HG03354 (cell line): ENCODE measurements around the gene RPL21.
A peak's percentile ranks its signal among the peaks of the same experiment; 100 is the strongest.
"Not testable (repeated sequence)": the region's sequence is repeated elsewhere in the genome, so short reads cannot be mapped to it uniquely, and the experiment has no call there.

Source experiments
- ATAC-seq: cut with Tn5 transposase; IDR thresholded peaks from one replicate; pipeline ENCODE4 v1.9.1; 2021; ENCODE audit warnings: mild to moderate bottlenecking; ENCODE audit not compliant: unreplicated experiment, poor library complexity, severe bottlenecking

The RPL21 gene

DNA sequence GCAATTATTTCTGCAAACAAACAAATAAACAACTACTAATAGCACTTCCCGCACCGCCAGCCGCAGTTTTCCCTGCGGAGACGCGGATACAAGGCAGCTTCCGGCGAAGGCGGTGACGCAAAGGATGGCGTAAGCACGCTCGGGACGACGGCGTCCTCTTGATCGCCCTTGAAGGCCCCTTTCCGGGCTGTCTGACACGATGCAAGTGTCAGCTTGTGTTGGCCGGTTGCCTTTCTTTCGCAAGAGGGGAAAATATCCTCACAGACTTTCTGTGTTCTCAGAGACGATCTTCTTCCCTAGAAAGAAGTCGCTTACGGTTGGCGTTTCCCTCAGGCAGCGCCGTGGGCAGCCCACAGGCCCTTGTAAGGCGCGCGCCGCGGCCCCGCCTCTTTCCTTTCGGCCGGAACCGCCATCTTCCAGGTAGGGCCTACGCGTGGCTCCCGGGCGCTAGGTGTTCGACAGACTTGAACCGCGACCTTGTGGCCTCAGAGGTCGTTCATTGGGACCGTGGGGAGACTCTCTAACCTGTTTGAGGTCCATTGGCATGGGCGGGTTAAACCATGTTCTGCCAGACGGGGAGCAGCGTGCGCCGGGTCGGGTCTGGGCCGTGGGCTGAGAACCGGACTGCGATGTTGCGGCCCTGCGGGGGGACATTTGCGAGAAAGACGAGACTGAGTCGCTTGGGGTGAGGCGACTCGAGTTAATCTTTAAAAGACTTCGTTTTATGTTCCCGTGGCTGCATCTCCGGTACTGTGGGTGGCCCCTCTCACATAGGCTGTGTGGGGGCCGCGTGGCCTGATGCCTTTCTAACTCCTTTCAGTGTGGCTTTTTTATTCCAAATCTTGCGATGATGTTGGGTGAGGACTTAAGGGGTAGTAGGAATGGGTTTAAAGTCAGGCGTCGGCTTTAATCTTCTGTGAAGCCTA is at the start of gene RPL21:
Gene RPL21 (plus strand): TSS at position 393 of the 926 bp plus-strand sequence. CDS start 2,219 bp downstream, outside the sequence.
- ATAC-seq, result peak; percentile 94

DNA sequence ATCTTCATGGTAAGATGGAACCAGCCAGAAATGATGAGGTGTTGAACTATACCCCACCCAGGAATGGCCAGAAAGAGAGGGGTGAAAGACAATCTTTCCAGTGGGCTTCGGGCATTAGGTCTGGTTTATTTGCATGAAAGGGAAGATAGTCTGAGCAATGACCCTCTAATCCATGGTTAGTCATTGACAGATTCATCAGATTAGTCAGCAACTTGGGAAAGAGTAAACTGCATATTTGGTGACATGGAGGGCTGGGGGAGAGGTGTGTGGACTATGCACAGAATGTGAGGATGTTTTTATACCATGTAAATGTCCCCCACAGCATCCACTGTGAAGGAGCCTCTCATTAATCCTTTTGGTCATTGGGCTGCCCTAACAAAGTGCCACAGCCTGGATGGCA is 49.7 kb upstream of the RPL21 start:
- ATAC-seq, result no peak

DNA sequence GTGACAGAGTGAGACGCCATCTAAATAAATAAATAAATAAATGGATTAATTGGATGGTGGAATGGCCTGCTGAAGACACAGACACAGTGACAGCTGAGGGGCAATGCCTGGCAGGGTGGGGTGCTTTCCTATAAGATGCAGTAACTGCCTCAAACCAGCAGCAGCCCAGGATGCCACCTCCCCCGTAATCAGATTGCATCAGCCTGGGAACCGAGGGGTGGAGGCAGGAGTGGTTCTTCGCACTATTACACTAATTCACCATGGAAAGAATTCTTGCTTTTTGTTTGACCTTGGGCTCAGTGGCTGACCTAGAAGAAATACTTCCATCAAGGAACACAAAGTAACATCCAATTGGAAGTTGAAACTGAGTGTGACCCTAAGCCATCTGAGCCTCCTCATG is 48.2 kb upstream of the RPL21 start:
- ATAC-seq, result no peak

DNA sequence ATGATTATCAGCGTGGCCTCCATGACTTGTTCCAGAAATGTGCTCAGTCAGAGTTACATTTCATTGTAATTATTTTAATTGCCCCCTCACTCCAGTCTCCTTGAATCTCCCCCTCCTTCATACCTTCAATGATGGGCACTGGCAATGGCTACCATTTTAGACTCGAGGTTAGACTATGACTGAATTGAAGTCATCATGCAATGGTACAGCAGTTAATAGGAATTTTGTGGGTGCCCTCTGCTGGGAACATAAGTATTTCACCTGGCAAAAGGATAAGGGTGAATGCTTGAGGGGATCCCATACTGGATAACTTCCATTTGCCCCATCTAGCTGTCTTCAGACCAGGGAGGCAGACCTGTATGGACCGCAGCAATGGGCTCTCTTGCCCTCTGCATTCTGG is 47.5 kb upstream of the RPL21 start:
- no peak for ATAC-seq

DNA sequence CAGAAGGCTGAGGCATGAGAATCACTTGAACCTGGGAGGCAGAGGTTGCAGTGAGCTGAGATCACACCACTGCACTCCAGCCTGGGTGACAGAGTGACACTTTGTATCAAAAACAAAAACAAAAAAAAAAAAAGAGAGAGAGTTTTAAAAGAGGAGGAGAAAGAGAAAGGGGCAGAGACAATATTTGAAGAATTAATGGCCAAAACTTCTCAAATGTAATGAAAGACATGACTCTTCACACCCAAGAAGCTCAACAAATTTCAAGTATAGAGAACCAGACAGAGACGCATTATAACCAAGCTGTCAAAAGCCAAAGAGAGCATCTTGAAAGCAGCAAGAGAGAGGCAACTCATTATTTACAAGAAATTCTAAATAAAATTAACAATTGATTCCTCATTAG is 42.8 kb upstream of the RPL21 start:
- no peak for ATAC-seq

DNA sequence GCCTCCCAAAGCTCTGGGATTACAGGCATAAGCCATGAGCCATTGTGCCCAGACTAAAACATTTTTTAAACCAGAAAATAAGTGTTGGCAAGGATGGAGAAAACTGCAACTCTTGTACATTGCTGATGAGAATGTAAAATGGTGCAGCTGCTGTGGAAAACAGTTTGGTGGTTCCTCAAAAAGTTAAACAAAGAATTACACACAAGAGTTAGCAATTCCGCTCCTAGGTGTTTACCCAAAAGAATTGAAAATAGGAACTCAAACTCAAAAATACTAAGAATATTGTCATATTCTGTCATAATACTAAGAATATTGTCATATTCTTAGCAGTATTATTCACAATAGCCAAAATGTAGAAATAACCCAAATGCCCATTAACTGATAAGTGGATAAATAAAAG is 40.1 kb upstream of the RPL21 start:
- ATAC-seq, result no peak

DNA sequence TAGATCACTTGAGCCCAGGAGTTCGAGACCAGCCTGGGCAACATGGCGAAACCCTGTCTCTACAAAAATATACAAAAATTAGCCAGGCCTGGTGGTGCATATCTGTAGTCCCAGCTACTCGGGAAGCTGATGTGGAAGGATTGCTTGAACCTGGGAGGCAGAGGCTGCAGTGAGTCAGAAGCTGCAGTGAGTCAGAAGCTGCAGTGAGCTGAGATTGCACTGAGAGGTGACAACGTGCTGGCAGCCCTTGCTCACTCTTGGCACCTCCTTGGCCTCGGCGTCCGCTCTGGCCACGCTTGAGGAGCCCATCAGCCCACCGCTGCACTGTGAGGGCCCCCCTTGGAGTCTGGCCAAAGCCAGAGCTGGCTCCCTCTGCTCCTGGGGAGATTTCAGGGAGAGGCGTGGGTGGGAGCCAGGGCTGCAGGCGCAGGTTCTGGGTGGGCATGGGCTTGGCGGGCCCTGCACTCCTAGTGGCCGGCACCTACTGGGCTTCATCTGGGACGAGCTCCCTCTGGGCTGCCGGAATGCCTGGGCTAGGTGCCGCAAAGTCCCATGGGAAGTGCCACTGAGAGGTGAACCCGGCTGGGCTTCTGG is 39.5 kb upstream of the RPL21 start:
- ATAC-seq, result no peak

DNA sequence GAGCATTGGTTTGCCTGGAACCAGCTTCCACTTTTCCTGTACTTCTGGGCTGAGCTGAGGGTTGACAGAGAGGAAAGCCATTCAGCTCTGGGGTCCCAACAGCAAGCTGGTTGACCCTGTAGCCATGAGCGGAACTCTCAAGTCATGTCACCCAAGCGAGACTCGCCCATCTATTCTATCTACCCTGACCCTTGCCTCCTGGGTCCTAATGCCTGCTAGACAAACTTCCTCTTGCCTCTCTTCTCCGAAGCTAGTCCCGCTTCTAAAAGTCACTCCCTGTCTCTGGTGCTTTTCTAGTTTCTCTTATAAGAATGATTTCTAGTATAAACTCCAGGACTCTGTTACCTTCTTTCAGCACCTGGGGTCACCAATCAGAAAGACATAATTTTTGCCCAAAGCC is 38.0 kb upstream of the RPL21 start:
- ATAC-seq, result not testable (repeated sequence)

DNA sequence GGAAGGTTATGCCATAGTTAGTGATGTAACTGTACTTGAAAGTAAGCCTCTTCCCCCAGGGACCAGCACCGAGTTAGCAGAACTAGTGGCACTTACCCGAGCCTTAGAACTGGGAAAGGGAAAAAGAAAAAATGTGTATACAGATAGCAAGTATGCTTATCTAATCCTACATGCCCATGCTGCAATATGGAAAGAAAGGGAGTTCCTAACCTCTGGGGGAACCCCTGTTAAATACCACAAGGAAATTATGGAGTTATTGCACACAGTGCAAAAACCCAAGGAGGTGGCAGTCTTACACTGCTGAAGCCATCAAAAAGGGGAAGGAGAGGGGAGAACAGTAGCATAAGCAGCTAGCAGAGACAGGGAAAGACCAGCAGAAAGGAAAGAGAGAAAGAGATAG is 33.6 kb upstream of the RPL21 start:
- ATAC-seq, result not testable (repeated sequence)

DNA sequence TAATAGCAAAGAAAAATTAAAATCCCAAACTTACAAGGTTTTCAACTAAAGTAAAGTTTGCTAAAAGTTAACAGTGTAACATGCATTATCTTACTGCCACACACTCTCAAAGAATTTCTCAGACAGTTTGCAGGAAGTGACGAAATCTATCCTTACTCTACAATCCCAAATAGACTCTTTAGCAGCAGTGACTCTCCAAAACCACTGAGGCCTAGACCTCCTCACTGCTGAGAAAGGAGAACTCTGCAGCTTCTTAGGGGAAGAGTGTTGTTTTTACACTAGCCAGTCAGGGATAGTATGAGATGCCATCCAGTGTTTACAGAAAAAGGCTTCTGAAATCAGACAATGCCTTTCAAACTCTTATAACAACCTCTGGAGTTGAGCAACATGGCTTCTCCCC is 32.5 kb upstream of the RPL21 start:
- ATAC-seq, result not testable (repeated sequence)

DNA sequence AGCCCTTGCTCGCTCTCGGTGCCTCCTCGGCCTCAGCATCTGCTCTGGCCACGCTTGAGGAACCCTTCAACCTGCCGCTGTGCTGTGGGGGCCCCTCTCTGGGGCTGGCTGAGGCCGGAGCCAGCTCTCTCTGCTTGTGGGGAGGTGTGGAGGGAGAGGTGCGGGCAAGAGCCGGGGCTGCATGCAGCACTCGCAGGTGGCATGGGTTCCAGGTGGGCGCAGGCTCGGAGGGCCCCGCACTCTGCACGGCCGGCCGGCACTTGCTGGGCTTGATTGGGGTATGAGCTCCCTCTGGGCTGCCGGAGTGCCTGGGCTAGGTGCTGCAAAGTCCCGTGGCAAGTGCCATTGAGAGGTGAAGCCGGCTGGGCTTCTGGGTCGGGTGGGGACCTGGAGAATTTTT is 31.7 kb upstream of the RPL21 start:
- no peak for ATAC-seq

DNA sequence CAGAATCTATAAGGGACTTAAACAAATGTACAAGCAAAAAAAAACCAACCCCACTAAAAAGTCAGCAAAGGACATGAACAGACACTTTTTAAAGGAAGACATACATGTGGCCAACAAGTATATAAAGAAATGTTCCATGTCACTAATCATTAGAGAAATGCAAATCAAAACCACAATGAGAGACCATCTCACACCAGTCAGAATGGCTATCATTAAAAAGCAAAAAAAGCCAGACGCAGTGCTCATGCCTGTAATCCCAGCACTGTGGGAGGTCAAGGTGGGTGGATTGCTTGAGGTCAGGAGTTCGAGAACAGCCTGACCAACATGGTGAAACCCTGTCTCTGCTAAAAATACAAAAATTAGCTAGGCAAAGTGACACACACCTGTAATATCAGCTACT is 29.3 kb upstream of the RPL21 start:
- ATAC-seq, result peak; percentile 79

DNA sequence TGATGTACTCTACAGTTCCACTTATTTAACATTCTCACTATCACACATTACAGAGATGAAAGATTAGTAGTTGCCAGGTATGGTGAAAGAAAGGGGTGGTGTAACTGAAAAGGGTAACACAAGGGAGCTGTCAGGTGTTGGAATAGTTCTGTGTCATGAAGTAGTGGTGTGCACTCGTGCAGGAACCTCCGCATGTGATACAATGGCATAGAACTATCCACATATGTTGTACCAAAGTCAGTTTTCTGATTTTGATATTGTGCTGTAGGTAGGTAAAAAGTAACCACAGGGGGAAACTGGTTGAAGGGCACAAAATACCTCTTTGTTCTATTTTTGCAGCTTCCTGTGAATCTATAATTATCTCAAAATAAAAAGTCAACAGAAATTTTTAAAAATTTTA is 24.4 kb upstream of the RPL21 start:
- ATAC-seq, result no peak

DNA sequence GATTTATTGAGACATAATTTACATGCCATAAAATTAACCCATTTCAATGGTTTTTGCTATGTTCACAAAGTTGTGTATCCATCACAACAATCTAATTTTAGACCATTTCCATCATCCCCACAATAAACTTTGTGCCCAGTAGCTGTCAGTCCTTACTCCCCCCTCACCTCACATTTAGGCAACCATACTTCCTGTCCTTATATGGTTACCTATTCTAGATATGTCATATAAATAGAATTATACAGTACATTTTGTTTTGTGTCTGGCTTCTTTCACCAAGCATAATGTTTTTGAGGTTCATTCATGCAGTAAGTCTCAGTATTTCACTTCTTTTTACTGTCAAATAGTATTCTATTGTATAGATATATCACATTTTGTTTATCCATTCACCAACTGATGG is 23.2 kb upstream of the RPL21 start:
- ATAC-seq, result no peak

DNA sequence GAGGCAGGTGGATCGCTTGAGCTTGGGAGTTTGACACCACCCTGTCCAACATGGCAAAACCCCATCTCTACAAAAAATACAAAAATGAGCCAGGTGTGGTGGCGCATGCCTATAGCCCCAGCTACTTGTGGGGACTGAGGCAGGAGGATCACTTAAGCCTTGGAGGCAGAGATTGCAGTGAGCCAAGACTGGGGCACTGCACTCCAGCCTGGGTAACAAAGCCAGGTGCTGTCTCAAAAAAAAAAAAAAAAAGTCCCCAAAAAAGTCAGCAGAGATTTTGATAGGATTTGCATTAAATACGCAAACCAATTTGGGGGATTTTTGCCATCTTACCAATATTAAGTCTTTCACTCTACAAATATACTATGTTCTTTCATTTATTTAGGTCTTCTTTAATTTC is 21.7 kb upstream of the RPL21 start:
- no peak for ATAC-seq

DNA sequence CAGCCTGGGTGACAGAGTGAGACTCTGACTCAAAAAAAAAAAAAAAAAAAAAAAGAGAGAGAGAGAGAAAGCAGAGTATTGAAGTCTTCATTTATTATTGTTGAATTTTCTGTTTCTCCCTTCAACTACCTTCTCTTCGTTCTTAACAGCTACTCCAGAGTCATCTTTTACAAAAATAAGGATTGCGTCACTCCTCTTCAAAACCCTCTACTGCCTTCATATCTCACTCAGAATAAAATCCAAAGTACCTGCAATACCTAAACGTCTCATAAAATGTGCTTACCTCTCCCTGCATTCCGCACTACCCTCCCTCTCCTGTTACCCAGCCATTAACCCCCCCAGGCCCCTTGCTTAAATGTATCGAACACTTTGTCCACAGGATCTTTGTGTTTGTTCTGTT is 17.4 kb upstream of the RPL21 start:
- ATAC-seq, result no peak

DNA sequence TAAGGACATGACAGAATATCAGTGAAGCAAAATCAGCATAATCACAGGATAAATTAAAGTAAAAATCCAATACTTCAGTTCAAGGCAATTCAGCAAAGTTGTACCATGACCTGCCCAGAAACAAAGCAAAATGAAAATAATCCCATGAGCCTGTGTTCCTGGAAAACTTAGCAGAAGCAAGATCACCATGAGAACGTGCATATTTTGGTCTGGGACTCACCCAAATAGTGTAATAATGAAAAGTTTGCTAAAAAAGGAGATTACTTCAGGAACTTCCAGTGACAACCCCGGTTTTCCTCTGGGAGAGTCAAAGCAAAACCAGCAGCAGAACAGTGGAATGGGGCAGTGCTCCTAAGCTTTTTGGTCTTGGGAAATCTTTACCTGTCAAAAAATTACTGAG is 14.9 kb upstream of the RPL21 start:
- ATAC-seq, result no peak

DNA sequence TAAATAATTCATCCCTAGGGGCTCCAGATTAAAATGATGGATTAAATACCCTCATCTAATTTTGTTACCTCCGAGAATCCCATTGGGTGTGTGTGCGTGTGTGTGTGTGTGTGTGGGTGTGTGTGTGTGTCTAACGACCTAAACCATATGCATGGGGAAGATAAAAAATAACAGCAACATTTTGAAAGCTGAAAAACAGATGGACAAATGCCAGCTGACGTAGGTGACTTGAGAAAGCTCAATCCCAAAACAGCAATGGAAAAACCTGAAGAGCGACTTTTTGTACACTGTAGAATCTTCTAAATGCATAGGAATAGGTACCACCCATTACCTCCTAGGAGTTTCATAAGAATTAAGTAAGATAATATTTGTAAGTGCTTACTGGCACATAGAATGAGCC is 8.7 kb upstream of the RPL21 start:
- no peak for ATAC-seq

DNA sequence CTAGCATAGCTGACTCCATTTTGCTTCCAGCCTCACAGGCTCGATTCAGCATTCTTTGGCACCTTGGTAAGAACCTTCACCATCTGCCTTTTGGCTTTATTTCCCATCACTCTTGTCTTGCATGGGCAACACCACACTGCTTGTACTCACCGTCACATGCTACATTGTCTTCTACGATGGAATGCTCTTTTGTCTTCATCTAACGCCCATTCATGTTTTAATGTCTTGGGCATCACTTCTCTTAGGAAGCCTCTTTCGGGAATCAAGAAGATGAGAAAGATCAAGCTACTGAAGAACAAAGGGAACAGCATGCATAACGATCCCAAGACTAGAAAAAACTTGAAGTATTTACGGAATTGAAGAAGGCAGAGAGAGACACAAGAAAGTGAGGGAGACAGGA is 5.7 kb upstream of the RPL21 start:
- ATAC-seq, result no peak

DNA sequence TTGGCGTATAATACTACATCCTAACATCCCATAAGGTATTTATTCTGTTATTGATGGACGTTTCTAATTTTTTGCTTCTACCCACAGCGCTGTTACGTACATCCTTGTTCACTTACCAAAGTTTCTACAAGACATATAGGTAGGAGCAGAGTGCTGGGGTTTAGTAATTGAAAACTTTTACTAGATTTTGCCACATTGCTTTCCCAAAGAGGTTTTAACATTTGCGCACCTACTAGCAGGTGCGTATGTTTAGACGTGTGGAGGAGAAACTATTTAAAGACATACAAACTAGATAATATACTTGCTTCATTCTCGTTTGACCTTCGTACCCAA is 559 bp upstream of the RPL21 start:
- peak; percentile 9 for ATAC-seq

DNA sequence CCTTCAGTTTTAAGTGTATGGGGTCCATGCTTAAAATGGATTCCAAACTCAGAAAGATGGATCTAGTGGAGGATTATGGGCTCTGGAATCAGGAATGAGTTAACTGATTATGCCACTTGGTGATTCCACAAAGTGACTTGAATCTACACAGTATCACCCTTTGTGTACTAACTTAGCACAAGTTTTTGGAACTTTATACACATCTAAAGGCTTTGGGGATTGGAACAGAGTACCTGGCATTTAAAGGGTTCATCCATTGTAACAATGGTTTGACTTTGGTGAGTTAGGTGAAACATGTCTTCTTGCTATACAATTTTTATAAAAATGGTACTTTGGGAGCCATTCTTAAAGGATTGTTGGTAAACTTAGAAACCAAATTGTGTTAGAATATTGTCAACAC is 1.1 kb downstream of the RPL21 start:
- no peak for ATAC-seq

DNA sequence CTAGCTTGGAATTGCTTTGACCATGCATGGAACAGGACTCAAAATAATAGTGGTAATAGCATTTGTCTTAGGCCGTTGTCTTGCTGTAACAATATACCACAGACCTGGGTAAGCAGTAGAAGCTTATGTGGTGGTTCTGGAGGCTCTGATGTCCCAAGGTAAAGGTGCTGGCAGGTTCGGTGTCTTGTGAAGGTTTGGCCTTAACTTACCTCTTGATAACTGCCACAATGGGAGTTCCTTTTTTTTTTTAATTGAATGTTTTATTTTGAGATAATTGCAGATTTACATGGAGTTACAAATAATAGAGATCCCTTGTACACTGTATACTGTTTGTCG is 5.8 kb downstream of the RPL21 start:
- ATAC-seq, result no peak
